ENCODE data around the gene LYZL6.

- TF ChIP-seq CTCF (IDR thresholded peaks at IDR 0.05) (no peak), POLR2A (IDR thresholded peaks at IDR 0.05) (no peak)
Measured at GRCh38 chr17:35907691-35908090, 35.8 kb downstream of the LYZL6 start.
